Measurements from ENCODE around the gene TMEM163.
A peak's percentile ranks its signal among the peaks of the same experiment; 100 is the strongest.

Gene TMEM163

GRCh38 chr2:134449751-134450513 is 268.9 kb downstream of the TMEM163 start:
- H3K4me3 ChIP-seq (replicated peaks in 1 of 2; ENCODE audit: low read depth in 2 of 2, low read length in 2 of 2): no peak overlapping the region
- no peak for DNase-seq (ENCODE audit: low read depth in 2 of 2)
- TF ChIP-seq, protein P1, sequence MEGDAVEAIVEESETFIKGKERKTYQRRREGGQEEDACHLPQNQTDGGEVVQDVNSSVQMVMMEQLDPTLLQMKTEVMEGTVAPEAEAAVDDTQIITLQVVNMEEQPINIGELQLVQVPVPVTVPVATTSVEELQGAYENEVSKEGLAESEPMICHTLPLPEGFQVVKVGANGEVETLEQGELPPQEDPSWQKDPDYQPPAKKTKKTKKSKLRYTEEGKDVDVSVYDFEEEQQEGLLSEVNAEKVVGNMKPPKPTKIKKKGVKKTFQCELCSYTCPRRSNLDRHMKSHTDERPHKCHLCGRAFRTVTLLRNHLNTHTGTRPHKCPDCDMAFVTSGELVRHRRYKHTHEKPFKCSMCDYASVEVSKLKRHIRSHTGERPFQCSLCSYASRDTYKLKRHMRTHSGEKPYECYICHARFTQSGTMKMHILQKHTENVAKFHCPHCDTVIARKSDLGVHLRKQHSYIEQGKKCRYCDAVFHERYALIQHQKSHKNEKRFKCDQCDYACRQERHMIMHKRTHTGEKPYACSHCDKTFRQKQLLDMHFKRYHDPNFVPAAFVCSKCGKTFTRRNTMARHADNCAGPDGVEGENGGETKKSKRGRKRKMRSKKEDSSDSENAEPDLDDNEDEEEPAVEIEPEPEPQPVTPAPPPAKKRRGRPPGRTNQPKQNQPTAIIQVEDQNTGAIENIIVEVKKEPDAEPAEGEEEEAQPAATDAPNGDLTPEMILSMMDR (IDR thresholded peaks at IDR 0.05; ENCODE audit: low read depth, low read length): no peak

DNA sequence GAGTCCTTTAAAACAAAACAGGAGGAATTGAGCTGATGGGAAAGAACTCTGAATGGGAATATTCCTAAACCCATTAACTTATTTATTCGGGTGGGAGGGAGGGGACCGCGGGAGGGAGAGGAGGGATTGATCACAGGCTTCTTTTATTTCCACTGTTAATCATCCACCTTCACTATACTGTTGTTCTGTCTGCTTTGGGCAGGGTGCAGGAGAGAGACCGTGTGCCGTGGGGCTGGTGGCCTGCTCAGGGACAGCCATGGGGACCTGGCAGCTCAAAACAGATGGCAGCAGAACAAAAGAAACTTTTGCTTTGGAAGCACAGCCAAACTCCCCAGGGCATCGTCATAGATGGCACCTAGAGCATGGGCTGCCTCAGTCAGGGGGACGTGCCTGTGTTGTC is 269.6 kb downstream of the TMEM163 start:
- no peak overlapping the region for H3K4me3 ChIP-seq (replicated peaks in 1 of 2; ENCODE audit: low read depth in 2 of 2, low read length in 2 of 2)
- DNase-seq (ENCODE audit: low read depth in 2 of 2): no peak
- TF ChIP-seq, protein P1 (IDR thresholded peaks at IDR 0.05; ENCODE audit: low read depth, low read length): no peak

DNA sequence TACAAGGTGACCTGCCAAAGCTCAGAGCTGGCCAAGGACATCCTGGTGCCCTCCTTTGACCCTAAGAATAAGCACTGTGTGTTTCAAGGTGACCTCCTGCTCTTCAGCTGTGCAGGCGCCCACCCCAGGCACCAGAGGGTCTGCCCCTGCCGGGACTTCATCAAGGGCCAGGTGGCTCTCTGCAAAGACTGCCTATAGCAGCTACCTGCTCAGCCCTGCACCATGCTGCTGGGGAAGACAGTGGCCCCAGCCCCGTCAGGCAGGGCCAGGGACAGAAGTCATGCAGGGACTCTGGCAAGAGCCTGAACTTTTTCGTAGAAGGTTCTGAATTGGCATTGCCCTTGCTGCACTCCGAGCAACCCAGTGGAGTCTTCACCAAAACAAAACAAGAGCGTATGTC is 270.1 kb downstream of the TMEM163 start:
- no peak overlapping the region for H3K4me3 ChIP-seq (replicated peaks in 1 of 2; ENCODE audit: low read depth in 2 of 2, low read length in 2 of 2)
- no peak for DNase-seq (ENCODE audit: low read depth in 2 of 2)
- TF ChIP-seq, protein P1 (IDR thresholded peaks at IDR 0.05; ENCODE audit: low read depth, low read length): no peak

GRCh38 chr2:134447669-134448068 is 271.1 kb downstream of the TMEM163 start:
- TF ChIP-seq, protein P1 (IDR thresholded peaks at IDR 0.05; ENCODE audit: low read depth, low read length): no peak
- DNase-seq (ENCODE audit: low read depth in 2 of 2): no peak
- no peak overlapping the region for H3K4me3 ChIP-seq (replicated peaks in 1 of 2; ENCODE audit: low read depth in 2 of 2, low read length in 2 of 2)

- H3K4me3 ChIP-seq (replicated peaks in 1 of 2; ENCODE audit: low read depth in 2 of 2, low read length in 2 of 2): no peak overlapping the region
- TF ChIP-seq, protein P1 (IDR thresholded peaks at IDR 0.05; ENCODE audit: low read depth, low read length): no peak
- peak; percentile 33 to 45 for DNase-seq (ENCODE audit: low read depth in 2 of 2)
Measured at GRCh38 chr2:134446383-134447017, 272.3 kb downstream of the TMEM163 start.

- no peak overlapping the region for H3K4me3 ChIP-seq (replicated peaks in 1 of 2; ENCODE audit: low read depth in 2 of 2, low read length in 2 of 2)
- no peak for DNase-seq (ENCODE audit: low read depth in 2 of 2)
- TF ChIP-seq, protein P1 (IDR thresholded peaks at IDR 0.05; ENCODE audit: low read depth, low read length): no peak
Measured at GRCh38 chr2:134445985-134446382, 272.8 kb downstream of the TMEM163 start.
